Measurements from ENCODE around the gene PAM. TPM values are rescaled to one million over a fixed set of nuclear protein-coding genes. Genes with fewer than 3 reads are reported as not detected.
"Not testable (repeated sequence)": the region's sequence is repeated elsewhere in the genome, so short reads cannot be mapped to it uniquely, and the experiment has no call there.

Gene PAM
- polyA plus RNA-seq, 3 donors = 174 to 199 (median 177) TPM

DNA sequence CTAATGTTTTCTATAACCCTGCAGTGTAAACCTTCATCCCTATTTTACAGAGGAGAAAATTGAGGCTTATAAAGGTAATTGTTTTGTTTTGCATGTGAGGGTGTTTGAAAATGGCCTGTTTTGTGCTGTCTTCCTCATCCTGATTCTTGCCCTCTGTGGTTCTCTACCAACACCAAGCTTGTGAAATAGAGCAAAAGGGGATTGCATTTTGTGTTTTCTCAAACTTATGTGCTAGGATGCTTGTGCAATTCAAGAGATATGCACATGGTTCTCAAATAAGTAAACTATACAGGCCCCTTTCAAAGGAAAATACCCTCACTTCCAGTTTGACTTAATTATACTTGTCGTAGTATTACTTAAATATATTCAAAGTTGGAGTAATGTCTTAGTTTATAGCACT is 17.2 kb downstream of the PAM start:
- no peak for DNase-seq

DNA sequence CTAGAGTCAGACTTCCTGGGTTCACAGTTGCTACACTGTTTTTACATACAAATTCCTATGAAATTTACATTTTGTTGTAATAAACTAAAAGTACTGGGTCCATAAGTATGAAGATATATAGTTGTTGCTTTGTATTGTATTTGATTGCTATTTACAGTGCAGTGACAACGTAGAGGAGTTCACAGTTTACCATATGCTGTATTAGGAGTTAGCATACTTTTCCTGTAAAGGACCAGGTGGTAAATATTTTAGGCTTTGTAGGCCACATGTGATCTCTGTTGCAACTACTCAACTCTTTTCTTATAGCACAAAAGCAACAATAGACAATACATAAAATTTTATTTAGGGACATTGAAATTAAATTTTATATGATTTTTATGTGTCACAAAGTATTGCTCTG is 18.0 kb downstream of the PAM start:
- DNase-seq = no peak

DNA sequence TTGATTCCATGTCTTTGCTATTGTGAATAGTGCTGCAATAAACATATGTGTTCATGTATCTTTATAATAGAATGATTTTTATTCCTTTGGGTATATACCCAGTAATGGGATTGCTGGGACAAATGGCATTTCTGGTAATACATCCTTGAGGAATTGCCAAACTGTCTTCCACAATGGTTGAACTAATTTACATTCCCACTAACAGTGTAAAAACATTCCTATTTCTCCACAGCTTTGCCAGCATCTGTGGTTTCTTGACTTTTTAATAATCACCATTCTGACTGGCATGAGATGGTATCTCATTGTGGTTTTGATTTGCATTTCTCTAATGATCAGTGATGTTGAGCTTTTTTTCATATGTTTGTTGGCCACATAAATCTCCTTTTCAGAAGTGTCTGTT is 20.7 kb downstream of the PAM start:
- DNase-seq = not testable (repeated sequence)

DNA sequence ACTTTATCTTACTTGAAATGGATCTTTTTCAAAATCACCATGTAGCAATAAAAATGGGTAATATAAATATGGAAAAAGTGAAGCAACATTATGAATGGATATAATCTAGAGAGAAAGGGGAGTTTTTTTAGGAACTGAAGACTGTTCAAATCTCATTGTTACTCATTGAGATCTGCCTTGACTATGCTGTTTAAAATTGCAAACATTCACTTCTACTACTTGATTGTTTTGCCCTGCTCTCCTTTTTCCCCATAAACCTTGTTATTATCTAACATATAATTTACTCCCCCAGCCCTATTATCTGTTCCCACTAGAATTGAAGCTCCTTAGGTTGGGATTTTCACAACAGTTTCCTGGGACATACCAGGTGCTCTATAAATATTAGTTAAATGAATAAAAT is 22.0 kb downstream of the PAM start:
- no peak for DNase-seq

DNA sequence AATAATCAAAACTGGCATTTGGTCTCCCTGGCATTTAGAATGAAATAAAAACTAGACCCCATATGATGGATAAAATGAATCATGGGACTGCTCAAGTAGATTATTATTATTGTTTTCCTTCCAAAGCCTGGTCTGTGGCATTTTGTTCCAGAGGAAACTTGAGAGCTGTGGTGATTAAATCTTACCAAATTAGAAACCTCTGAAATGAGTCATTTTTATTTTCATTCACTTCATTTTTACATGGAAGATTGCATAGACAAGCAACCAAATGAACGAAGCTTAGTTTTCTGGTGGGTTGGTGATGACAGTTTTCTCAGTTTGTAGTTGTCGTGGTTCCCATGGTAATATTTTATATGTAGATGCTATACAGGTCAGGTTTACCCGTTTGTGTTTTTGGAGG is 23.4 kb downstream of the PAM start:
- no peak for DNase-seq

DNA sequence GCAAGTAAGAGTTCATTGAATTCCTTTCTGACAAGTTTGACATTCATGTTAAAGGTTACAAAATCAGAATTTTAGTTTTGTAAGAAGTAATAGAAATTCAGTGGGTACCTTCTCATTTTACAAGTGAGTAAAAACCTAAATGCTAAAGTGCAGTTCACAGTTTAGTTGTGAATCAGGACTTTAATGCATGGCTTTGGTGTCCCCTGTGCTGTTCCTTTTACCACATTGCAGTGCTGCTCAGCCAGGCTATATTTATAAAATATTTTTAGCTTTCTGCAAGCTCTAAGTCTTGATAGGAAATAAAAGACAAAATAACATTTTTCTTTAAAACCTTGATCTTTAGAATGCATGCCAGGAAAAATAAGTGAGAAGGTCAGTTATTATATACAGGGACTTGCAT is 26.3 kb downstream of the PAM start:
- no peak for DNase-seq

DNA sequence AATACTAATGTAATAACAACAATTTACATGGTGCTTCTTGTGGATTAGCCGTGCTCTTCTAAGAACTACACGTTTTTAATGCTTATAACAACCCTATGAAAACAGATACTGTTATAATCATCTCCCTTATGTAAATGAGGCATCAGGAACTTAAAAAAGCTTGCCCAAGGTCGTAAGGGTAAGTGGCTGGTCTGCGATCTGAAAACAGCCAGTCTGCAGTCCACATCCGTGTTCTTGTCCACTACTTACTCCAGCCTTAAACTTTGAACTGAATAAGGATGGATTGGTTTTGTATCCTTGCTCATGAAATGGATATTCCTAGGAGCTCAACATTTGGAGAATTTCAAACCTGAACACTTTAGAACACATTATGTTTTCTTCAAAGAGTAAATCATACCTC is 26.7 kb downstream of the PAM start:
- DNase-seq = no peak

DNA sequence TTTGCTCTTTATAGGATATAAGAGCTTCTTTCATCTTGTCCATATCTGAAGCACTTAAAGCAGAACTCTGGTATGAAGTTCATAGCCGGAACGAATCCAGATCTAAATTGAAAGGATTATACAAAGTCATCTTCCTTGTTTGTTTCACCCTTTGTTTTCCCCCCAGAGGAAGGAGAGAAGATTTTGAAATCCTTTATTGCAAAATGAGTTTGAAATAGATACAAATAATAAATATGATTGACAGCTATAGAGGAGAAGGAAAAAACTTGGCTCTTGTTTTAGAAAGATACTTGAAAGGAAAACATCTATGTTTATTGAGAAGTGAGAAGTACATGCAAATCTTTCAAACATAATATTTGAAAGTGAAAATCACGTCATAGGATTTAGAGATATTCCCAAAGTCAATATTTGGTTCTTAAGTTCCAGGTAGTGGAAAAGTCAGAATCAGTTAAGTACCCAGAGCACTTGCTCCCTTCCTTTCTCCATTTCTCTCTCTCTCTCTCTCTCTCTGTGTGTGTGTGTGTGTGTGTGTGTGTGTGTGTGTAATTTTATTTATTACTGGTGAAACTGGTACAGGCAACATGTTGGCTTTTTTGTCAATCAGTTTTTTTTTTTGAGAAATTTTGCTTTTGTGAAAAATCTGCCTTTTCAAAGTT is 27.2 kb downstream of the PAM start:
- DNase-seq = no peak

DNA sequence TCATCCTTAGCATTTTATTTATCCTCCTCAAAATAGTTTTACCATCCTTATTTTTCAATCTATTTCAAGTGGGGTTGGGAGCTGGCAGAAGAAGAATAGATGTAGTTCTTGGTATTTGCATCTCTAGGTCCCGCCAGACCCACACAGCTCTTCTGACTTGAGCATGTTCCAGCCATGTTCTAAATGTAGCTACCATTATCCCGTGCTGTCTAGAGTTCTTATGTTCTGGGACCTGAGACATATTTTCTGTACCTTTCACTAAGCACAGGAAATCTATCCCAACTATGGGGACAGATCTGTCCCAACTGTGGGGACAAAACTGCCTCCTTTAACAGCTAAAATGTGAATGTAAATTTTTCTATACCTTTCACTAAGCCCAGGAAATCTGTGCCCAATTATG is 32.0 kb downstream of the PAM start:
- no peak for DNase-seq

DNA sequence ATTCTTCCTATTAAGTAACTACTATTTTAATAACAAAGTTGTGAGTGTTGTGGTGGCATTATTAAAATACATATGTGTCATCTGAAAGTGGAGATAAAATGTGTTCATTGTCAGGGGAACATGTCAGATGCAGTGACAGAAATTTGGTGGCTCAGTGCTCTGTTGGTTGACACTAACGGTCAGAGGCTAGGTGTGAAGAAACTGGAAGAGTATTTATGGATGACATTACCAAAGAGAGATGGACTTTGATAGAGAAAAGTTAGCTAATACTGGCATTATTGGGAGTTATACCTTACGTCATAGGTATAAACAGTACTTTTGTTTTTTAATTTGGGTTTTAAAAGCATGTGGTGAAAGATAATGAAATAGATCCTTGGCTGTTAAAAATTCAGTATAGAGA is 33.7 kb downstream of the PAM start:
- DNase-seq = no peak

DNA sequence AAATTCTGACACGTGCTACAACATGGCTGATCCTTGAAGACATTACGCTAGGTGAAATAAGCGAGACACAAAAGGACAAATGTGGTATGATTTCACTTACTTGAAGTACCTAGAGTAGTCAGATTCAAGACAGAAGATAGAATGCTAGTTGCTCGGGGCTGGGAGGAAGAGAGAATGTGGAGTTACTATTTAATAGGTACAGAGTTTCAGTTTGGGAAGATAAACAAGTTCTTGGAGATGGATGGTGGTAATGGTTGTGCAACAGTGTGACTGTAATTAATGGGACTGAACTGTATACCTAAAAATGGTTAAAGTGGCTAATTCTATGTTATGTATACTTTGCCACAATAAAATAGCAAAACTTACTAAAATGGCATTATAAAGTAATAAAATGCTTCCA is 34.4 kb downstream of the PAM start:
- no peak for DNase-seq

DNA sequence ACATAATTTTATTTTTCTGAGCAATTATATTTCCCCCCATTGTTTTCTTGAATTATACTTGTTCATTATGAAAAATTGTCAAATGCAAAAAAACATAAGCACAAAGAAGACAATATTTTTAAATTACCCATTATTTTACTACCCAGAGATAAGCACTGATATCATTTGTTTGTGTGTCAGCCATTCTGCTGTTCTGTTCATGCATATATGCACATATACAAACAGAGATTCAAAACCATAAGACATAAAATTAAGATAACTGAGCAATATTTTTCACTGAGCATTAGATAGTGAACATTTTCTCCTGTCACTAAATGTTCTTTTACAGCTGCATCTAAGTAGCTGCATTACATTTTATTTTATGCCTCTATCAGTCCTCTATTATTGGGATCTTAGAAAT is 35.6 kb downstream of the PAM start:
- DNase-seq = no peak

DNA sequence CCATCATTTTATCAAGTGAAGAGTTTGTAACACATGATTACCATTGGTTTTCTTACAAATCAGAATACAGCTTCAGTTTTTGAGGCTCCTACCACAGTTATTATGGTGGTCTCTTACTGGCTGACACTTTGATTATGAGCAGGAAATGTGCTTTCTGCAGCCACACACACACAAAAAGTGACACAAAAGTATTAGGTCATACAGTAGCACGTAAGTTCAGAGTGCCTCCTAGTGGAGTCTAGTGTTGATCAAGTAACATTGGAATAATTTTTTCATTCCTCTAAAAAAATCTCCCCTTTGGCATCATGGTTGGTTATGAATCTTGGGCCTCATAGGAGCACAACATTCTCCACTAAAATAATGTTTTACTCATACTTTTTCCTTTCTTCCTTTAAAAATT is 37.6 kb downstream of the PAM start:
- DNase-seq = no peak

DNA sequence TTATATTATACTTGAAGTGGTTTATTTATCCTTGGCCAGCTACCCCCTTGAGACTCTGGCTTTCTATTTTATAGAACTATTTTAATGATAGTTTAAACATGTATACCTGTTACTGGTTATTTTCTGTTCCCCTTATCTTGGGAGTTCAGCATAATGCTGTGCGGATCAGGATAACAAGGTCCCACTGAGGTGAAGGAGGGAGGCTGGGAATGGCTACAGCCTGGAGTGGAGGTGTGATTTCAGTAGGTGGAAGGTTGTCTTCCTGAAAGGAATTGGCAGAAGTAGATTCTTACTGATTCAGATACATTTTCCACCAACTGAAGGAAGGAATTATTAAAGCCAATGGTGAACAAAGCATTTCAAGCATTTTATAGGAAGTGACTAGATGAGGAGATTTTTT is 38.9 kb downstream of the PAM start:
- DNase-seq = no peak

DNA sequence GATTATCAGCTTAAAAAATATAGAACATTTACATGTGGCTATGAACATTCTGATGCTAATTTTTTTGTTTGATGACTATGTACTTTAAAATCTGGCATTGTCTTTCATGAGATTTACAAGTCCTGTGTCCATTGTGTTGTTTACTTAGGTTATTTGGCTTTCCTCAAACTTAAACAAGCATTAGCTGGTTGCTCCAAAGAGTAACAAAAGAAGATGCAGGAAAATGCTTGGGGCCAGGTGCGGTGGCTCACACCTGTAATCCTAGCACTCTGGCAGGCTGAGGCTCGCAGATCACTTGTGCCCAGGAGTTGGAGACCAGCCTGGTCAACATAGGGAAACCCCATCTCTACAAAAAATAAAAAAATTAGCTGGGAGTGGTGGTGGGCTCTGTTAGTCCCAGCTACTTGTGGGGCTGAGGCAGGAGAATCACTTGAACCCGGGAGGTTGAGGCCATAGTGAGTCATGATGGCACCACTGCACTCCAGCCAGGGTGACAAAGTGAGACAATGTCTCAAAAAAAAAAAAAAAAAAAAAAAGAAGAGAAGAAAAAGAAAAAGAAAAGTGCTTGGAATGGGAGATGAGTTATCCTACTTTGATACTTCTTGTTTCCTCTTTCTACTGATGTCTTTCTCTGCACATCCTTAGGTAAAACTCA is 39.7 kb downstream of the PAM start:
- no peak for DNase-seq

DNA sequence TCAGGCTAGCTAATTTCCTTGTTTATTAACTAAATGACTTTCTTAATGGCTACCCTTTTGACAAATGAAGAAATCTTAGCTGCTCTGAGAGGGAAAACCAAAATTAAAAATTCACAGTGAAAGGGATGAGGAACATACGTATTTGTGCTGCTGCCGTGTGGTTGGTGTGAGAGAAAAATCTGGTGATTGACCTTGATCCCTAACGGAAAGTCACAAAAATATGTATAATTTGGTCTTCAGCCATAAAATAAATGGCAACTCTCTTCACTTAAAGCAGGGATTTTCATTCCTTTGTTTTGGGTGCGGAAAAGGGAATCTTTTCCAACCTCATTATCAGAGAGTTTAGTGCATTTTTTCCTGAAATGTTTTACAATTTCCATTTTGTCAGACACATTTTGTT is 40.4 kb downstream of the PAM start:
- no peak for DNase-seq

DNA sequence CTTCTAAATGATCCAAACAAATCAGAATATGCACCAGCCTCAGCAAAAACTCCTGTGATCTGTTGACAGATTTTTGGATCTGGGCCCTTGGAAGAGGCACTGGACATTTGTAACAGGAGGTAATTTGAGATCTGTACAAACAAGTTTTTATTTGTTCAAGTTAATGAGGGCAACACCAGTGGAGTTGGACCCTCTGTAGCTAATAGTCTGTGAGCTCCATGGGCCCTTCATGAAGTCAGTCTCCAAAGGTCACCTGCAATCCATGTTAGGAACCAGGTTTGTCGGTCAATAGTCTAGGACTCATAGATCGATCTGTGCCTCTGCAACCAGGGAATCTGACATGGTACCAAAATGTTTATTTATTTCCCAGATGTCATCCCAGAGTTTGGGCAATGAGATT is 40.9 kb downstream of the PAM start:
- no peak for DNase-seq

DNA sequence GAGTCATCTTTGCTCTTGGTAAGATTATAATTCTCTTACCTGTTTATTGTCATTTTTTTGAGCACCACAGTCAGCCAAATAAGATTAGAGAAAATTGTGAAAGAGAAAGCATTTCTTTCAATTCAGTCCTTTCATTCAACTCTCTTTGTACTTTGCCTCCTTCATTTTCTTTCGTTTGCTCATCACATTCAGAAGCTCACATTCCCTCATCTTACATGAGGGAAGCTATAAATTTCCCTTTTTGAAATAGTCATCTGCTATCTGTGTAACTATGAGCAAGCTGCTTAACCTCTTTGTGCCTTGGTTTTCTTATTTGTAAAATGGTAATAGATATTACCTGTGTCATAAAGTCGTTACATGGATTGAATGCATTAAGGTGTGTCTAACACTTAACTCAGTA is 41.4 kb downstream of the PAM start:
- no peak for DNase-seq

DNA sequence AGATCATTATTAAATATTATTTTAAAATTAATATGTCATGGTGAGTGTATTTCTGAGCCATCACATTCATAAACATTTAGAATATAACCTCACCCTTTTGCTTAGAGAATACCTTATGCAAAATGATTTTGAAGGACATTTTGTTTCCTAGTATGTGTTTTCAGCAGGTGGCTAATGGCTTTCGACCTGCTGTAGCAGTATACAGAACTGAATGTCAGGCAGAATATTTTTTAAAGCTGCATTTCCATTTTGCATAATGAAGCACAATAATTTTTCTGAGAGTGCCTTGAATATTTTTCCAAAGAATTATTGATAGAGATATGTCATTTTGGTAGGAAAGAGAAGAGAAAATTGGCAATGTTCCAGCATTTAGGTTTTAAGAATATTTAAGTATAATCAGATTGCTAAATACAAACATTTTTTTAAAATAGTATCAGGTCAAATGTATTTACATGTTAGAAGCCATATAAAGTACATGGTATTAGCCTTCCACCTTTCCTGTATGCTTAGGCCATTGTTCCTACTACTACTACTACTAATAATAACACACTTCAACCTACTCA is 42.3 kb downstream of the PAM start:
- no peak for DNase-seq

DNA sequence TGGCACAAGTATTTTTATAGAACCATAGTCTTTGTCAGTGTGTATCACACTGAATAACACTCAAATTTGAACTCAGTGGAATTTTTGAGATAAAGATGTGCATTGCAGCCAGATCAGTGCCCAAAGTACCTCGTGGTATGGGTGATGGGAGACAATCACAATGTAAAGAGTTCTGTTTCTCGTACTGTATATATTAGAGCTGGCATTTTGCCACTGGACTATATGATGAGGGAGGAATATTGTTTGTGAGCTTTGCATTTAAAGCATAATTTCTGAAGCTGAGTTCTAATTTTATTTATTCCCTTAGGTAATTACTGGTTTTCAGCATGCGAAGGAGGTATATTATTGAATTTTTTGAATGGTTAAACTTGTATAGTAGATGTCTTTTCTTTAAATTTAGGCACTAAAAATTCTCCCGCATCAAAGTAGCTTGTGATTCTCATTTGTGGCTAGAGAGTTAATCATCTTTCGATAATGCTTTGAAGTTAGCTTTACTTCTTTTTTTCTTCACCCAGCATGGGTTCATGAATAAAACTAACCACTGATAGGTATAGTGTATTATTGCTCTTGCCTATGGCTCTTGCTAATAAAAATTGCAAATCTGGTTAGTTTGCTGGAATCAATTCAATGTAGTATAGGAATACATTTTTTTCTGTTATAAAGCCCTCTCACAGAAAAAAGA is 43.1 kb downstream of the PAM start:
- DNase-seq = no peak

DNA sequence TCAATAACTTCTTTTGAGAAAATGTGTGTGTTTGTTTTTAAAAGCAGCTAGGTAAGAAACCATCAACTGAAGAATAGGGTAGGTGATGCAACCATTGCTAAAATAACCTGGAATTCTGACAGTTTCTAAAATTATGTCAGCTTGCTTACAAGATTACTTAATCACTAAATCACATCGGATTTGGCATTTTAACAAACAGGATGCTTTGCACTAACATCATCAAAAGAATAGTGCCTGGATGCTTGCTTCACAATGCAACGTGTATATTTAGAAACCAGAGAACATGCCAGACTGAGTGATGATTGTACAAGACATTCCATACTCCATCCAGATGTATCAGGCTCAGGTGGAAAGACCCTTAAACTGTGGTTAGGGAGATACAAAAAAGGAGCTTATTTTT is 43.9 kb downstream of the PAM start:
- DNase-seq = no peak

DNA sequence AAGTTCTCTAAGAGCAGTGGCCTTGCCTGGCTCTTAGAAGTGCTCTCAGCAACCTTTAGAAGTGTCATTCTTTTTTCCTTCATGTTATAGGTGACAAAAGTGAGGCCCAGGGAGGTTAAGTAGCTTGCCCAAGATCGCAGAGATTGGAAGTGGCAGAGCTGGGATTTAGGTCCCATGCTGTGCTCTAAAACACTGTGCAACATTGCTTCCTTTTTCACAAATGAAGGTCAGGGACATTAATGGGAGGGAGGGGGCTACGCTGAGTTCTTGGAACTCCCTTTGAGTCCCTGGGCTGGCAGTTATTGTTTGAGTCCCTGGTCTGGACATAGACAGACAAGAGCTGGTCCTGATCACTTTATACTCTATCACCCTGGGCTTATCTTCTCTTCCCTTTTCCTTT is 45.3 kb downstream of the PAM start:
- no peak for DNase-seq

DNA sequence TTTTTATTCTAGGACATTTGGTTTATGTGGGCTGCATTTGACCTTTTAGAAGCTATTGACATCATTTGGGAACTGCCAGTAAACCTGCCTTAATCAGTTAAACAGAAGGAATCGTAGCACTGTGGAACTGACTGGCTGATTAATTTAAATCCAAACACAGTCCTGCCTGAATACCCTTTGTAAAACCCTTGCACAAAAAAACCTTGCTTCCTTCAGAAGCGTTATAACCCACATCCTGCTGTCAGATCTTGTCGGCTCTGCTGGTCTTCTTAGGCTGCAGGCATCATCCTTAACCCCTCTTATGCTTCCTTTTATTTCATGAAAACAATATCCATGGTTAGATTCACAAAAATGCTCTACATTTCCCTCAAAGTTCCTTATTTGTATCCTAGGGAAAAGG is 46.3 kb downstream of the PAM start:
- no peak for DNase-seq

Measured in renal pelvis (tissue), 4 donors.